RWPE1 (cell line): ENCODE results near the gene FNDC3A.

Experiments used
- CTCF ChIA-PET: fragments of 350-600 bp; sonication (Branson Sonifier 250); formaldehyde crosslinking; extraction: SDS; loops from one replicate; lab custom pipeline; 2021; lab: Yijun Ruan, JAX
- POLR2A ChIA-PET: fragments of 400-600 bp; formaldehyde crosslinking; extraction: SDS; loops from one replicate; lab custom pipeline; 2020; ENCODE audit warnings: antibody characterized with exemption; ENCODE audit not compliant: low non-redundant PET; lab: Yijun Ruan, JAX
- DNase-seq: peaks from one replicate; pipeline ENCODE4 v3.0.0; 2012; ENCODE audit warnings: low spot score
- H3K27ac ChIP-seq: fragments of 450-650 bp; 2 replicates; pipeline ENCODE4 v1.5.1; 2017
- TF ChIP-seq, protein P1 (sequence below): fragments of 450-650 bp; conservative IDR thresholded peaks from 2 replicates; pipeline ENCODE4 v1.5.1; 2017; ENCODE audit warnings: low read depth, mild to moderate bottlenecking

FNDC3A gene, protein sequence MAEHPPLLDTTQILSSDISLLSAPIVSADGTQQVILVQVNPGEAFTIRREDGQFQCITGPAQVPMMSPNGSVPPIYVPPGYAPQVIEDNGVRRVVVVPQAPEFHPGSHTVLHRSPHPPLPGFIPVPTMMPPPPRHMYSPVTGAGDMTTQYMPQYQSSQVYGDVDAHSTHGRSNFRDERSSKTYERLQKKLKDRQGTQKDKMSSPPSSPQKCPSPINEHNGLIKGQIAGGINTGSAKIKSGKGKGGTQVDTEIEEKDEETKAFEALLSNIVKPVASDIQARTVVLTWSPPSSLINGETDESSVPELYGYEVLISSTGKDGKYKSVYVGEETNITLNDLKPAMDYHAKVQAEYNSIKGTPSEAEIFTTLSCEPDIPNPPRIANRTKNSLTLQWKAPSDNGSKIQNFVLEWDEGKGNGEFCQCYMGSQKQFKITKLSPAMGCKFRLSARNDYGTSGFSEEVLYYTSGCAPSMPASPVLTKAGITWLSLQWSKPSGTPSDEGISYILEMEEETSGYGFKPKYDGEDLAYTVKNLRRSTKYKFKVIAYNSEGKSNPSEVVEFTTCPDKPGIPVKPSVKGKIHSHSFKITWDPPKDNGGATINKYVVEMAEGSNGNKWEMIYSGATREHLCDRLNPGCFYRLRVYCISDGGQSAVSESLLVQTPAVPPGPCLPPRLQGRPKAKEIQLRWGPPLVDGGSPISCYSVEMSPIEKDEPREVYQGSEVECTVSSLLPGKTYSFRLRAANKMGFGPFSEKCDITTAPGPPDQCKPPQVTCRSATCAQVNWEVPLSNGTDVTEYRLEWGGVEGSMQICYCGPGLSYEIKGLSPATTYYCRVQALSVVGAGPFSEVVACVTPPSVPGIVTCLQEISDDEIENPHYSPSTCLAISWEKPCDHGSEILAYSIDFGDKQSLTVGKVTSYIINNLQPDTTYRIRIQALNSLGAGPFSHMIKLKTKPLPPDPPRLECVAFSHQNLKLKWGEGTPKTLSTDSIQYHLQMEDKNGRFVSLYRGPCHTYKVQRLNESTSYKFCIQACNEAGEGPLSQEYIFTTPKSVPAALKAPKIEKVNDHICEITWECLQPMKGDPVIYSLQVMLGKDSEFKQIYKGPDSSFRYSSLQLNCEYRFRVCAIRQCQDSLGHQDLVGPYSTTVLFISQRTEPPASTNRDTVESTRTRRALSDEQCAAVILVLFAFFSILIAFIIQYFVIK

DNA sequence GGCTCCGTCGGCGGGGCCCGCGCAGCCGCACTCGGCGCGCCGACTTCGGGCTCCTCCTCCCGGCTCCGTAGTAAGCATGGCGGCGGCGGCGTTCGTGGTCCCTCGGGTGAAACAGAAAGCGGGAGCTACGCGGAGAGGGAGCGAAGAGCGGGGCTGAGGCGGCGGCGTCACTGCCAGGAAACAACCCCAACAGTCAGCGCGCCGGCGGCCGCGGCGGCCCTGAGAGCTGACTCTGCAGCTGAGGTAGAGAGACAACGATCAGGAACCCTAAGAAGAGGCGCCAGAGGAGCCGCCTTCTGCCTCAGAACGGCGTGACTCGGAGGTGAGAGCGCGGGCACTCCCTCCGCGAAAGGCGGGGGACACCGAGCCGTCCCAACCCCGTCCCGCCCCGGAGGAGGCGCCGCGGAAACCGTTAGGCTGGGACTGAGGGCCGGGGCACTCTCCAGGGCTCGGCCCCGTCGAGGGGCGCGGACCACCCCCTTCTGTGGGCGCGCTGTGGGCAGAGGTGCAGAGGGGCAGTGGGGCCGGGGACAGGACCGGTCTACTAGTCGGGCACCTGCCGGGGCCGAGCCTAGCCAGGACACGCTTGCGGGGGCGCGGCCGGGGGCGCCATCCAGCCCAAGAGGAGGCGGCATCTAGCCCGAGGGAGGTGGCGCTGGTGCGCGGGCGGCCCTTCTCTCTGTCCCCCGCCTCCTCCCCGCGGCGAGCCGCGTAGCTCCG is at the start of gene FNDC3A:
TSS of gene FNDC3A (plus strand) at position 57 of the 720 bp plus-strand sequence. CDS start 30,279 bp downstream, outside the sequence.
- TF ChIP-seq, protein P1, sequence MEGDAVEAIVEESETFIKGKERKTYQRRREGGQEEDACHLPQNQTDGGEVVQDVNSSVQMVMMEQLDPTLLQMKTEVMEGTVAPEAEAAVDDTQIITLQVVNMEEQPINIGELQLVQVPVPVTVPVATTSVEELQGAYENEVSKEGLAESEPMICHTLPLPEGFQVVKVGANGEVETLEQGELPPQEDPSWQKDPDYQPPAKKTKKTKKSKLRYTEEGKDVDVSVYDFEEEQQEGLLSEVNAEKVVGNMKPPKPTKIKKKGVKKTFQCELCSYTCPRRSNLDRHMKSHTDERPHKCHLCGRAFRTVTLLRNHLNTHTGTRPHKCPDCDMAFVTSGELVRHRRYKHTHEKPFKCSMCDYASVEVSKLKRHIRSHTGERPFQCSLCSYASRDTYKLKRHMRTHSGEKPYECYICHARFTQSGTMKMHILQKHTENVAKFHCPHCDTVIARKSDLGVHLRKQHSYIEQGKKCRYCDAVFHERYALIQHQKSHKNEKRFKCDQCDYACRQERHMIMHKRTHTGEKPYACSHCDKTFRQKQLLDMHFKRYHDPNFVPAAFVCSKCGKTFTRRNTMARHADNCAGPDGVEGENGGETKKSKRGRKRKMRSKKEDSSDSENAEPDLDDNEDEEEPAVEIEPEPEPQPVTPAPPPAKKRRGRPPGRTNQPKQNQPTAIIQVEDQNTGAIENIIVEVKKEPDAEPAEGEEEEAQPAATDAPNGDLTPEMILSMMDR = no peak
- H3K27ac ChIP-seq = peak within 1 kb of the TSS; percentile 98
- CTCF ChIA-PET = interaction anchor here (0.5 to 0.7 kb wide), 2 partner anchors 20 to 311 kb away, joined by 3 to 4 read pairs; no protein-coding TSS in a partner anchor
- POLR2A ChIA-PET = interaction anchor here (0.6 kb wide), 1 partner anchor 53 kb away, joined by 3 read pairs; no protein-coding TSS in a partner anchor
- peak; percentile 73 for DNase-seq

DNA sequence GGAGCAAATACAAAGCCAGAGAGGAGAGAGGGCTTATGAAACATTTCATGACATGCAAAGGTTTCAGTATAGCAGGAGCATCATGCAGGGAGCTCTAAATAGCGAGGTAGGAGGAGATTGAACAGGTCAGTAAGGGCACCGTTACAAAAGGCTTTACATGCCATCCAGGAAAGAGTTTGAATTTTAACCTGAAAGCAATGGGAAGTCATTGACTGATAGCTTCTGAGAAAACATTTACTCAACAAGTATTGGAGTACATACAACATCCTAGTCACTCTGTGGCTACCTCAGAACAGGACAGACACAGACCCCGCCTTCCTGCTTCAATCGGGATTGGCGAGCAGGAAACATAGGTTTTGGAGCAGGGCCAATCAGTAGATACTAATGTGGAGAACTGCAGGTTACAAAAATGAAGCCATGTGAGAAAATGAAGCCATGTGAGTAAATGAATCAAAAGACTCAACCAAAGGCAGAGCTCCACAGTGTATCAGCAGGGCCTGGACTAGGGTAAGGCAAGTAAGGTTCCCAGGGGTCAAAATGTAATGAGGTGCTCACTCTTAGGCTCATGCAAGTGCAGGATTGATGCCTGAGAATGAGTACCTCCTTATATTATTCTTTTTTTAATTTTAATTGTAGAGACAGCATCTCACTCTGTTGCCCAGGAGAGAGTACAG is 46.8 kb upstream of the FNDC3A start:
- no peak overlapping the region for H3K27ac ChIP-seq
- no peak for DNase-seq
- CTCF ChIA-PET = no interaction called here
- TF ChIP-seq, protein P1 = no peak
- POLR2A ChIA-PET = no interaction called here

DNA sequence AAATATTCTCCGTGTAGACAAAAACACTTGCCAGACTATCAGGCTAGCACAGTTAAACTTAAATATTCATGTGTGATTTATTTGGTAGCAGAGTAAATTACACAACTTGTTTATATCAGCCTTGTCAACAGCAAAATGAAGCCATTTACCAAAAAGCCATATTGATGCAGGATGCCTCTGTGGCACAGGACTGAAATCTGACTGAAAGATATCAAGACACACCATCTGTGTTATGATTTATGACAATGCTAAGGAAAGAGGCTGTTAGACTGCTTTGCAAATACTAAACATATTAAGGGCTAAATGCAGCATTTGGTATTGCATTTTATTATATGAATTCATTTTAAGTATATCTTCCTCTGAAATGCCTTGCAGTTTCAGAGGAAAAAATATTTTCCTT is 44.8 kb upstream of the FNDC3A start:
- POLR2A ChIA-PET = no interaction called here
- DNase-seq = no peak
- CTCF ChIA-PET = no interaction called here
- H3K27ac ChIP-seq = no peak overlapping the region
- TF ChIP-seq, protein P1 = no peak

DNA sequence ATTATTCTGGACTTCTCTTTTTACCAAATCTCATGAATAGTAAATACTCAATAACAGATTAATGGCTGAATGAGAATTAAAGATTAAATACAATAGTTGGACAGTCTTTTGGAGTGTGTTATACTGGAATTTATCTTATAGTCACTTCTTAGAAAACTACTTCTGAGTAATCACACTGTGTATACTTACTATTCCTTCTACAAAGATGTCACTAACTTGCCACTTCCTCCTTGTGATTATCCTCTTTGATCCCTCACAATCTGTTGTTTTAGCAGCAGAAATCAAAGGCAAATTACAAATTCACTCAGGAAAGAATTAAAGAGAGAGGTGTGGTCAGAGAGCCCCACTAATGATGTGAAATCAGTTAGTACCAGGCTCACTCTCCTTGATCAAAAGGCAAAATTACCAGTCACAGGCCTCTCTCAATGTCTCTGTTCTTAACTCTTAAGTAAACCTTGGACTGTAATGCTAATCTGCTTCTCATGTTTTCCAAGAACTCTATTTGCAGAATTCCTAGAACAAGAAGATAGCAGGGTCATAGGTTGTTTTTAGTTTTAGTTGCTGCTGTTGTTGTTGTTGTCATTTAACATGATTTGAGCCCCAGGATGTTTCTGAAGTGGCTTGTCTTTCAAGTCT is 37.3 kb upstream of the FNDC3A start:
- TF ChIP-seq, protein P1 = no peak
- ChIA-PET POLR2A (no interaction called here), CTCF (no interaction called here)
- H3K27ac ChIP-seq = no peak overlapping the region
- no peak for DNase-seq

DNA sequence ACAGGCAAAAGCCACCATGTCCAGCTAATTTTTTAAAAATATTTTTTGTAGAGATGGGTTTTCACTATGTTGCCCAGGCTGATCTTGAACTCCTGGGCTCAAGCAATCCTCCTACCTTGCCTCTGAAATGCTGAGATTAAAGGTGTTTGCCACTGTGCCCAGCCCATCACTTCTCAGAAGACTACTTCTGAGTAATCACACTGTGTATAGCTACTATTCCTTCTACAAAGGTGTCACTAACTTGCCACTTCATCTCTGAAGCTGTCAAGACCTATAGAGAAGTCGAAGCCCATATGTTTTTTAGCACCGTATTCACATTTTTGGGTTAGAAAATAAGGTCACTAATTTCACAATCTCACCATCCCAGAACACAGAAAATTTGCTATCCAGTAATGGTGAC is 36.0 kb upstream of the FNDC3A start:
- no peak for DNase-seq
- CTCF ChIA-PET = no interaction called here
- TF ChIP-seq, protein P1 = no peak
- H3K27ac ChIP-seq = no peak overlapping the region
- POLR2A ChIA-PET = no interaction called here
